Activated CD8-positive, alpha-beta memory T cell treated with anti-CD3 and anti-CD28 coated beads, Interleukin-2, amount 10 ng/mL, durations not matched to agents 7 days and 5 days (primary cell): Measurements from ENCODE around the gene ZNF276. TPM values are rescaled to one million over a fixed set of nuclear protein-coding genes. Genes with fewer than 3 reads are reported as not detected.
"Not testable (repeated sequence)": the region's sequence is repeated elsewhere in the genome, so short reads cannot be mapped to it uniquely, and the experiment has no call there.

Experiments
- ATAC-seq: fragments of 150-1000 bp; cut with Tn5 transposase; one replicate; pipeline ENCODE4 v1.10.0; 2021; ENCODE audit warnings: moderate library complexity
- CTCF ChIA-PET: fragments of 350-600 bp; sonication (Branson Sonifier 250); formaldehyde crosslinking; loops from one replicate; lab custom pipeline; 2021; ENCODE audit warnings: antibody characterized with exemption; lab: Charles Lee
- DNase-seq: peaks from one replicate; pipeline ENCODE4 v3.0.0-alpha.2; 2020
- H3K27ac Mint-ChIP-seq: one replicate; pipeline ENCODE4 v1.8.0; 2021; ENCODE audit warnings: mild to moderate bottlenecking, mixed read lengths
- H3K27me3 Mint-ChIP-seq: one replicate; pipeline ENCODE4 v1.8.0; 2021; ENCODE audit warnings: mixed read lengths
- H3K36me3 Mint-ChIP-seq: one replicate; pipeline ENCODE4 v1.8.0; 2021; ENCODE audit warnings: mild to moderate bottlenecking, mixed read lengths
- H3K4me1 Mint-ChIP-seq: one replicate; pipeline ENCODE4 v1.8.0; 2021; ENCODE audit warnings: mixed read lengths
- H3K4me3 Mint-ChIP-seq: one replicate; pipeline ENCODE4 v1.8.0; 2021; ENCODE audit warnings: mild to moderate bottlenecking, moderate library complexity, mixed read lengths
- H3K9me3 Mint-ChIP-seq: one replicate; pipeline ENCODE4 v1.8.0; 2022; ENCODE audit warnings: low read depth, mixed read lengths
- total RNA-seq, 2 experiments: library from RNA; stranded (reverse); gene quantifications; one replicate each; pipeline ENCODE4 v1.2.3, GENCODE V29; 2021

ZNF276 gene
- total RNA-seq, 2 experiments from 2014 or later = 38.0 to 58.1 TPM

- peaks cover 66% of the 10 kb centered on the region for H3K36me3 Mint-ChIP-seq
- ATAC-seq = no peak
- peak overlapping the region; percentile 85 for H3K4me3 Mint-ChIP-seq
These were observed 44.0 kb downstream of the ZNF276 start for GRCh38 chr16:89765292-89765830.

GRCh38 chr16:89770367-89770766 lies 49.0 kb downstream of the ZNF276 start:
- H3K9me3 Mint-ChIP-seq = no peaks in the 10 kb centered on the region
- no peak for DNase-seq
- no peak for ATAC-seq
- H3K27me3 Mint-ChIP-seq = no peaks in the 10 kb centered on the region
- no peak overlapping the region for H3K27ac Mint-ChIP-seq
- H3K4me1 Mint-ChIP-seq = peaks cover 15% of the 10 kb centered on the region
- peaks cover 53% of the 10 kb centered on the region for H3K36me3 Mint-ChIP-seq
- CTCF ChIA-PET = no interaction called here
- H3K4me3 Mint-ChIP-seq = no peak overlapping the region

More at GRCh38 chr16:89765292-89765830, 44.0 kb downstream of the ZNF276 start:
- H3K4me1 Mint-ChIP-seq = peaks cover 57% of the 10 kb centered on the region
- CTCF ChIA-PET = interaction anchor here (2.5 to 2.6 kb wide), 2 partner anchors 58 to 95 kb away, joined by 10 to 12 read pairs; no protein-coding TSS in a partner anchor
- H3K27me3 Mint-ChIP-seq = no peaks in the 10 kb centered on the region
- peak overlapping the region; percentile 94 for H3K27ac Mint-ChIP-seq
- no peak for DNase-seq
- no peaks in the 10 kb centered on the region for H3K9me3 Mint-ChIP-seq

- peaks cover 50% of the 10 kb centered on the region for H3K36me3 Mint-ChIP-seq
- CTCF ChIA-PET = no interaction called here
- no peak overlapping the region for H3K4me3 Mint-ChIP-seq
- ATAC-seq (no peak), DNase-seq (no peak)
- no peaks in the 10 kb centered on the region for H3K27me3 Mint-ChIP-seq
- no peaks in the 10 kb centered on the region for H3K4me1 Mint-ChIP-seq
- H3K27ac Mint-ChIP-seq = no peak overlapping the region
- H3K9me3 Mint-ChIP-seq = no peaks in the 10 kb centered on the region
These were observed 53.9 kb downstream of the ZNF276 start for GRCh38 chr16:89775223-89775622.

GRCh38 chr16:89778211-89778610 lies 56.9 kb downstream of the ZNF276 start:
- not testable (repeated sequence) for ATAC-seq, H3K4me3 Mint-ChIP-seq, H3K9me3 Mint-ChIP-seq, DNase-seq, H3K4me1 Mint-ChIP-seq, H3K27ac Mint-ChIP-seq, H3K27me3 Mint-ChIP-seq
- CTCF ChIA-PET = interaction anchor here (0.6 to 1.4 kb wide), 3 partner anchors 72 to 328 kb away, joined by 3 to 4 read pairs (median 4); no protein-coding TSS in a partner anchor
- H3K36me3 Mint-ChIP-seq = peaks cover 40% of the 10 kb centered on the region

GRCh38 chr16:89779231-89779908 lies 58.0 kb downstream of the ZNF276 start:
- H3K27ac Mint-ChIP-seq = no peak overlapping the region
- no peak for DNase-seq
- H3K9me3 Mint-ChIP-seq = no peaks in the 10 kb centered on the region
- CTCF ChIA-PET = interaction anchor here (1.1 kb wide), 1 partner anchor 80 kb away, joined by 4 read pairs; no protein-coding TSS in a partner anchor
- H3K4me3 Mint-ChIP-seq = no peak overlapping the region
- ATAC-seq = no peak
- H3K27me3 Mint-ChIP-seq = no peaks in the 10 kb centered on the region
- H3K4me1 Mint-ChIP-seq = peaks cover 2% of the 10 kb centered on the region
- peaks cover 40% of the 10 kb centered on the region for H3K36me3 Mint-ChIP-seq

- Mint-ChIP-seq H3K4me3 (no peak overlapping the region), H3K9me3 (no peaks in the 10 kb centered on the region), H3K36me3 (peaks cover 43% of the 10 kb centered on the region), H3K27me3 (no peaks in the 10 kb centered on the region), H3K4me1 (peaks cover 7% of the 10 kb centered on the region), H3K27ac (no peak overlapping the region)
- DNase-seq (no peak), ATAC-seq (no peak)
- CTCF ChIA-PET = no interaction called here
These were observed 58.6 kb downstream of the ZNF276 start for GRCh38 chr16:89779909-89780305.

- H3K4me3 Mint-ChIP-seq = no peak overlapping the region
- no peak for ATAC-seq
- H3K27me3 Mint-ChIP-seq = no peaks in the 10 kb centered on the region
- no peak overlapping the region for H3K27ac Mint-ChIP-seq
- H3K4me1 Mint-ChIP-seq = peaks cover 33% of the 10 kb centered on the region
- no peak for DNase-seq
- H3K9me3 Mint-ChIP-seq = no peaks in the 10 kb centered on the region
- H3K36me3 Mint-ChIP-seq = peaks cover 53% of the 10 kb centered on the region
- CTCF ChIA-PET = no interaction called here
These were observed 61.2 kb downstream of the ZNF276 start for GRCh38 chr16:89782489-89782888.

GRCh38 chr16:89783952-89784351 lies 62.6 kb downstream of the ZNF276 start:
- DNase-seq, H3K27ac Mint-ChIP-seq, ATAC-seq, H3K4me3 Mint-ChIP-seq, H3K9me3 Mint-ChIP-seq, H3K27me3 Mint-ChIP-seq: not testable (repeated sequence)
- H3K4me1 Mint-ChIP-seq = peaks cover 34% of the 10 kb centered on the region
- peaks cover 51% of the 10 kb centered on the region for H3K36me3 Mint-ChIP-seq
- CTCF ChIA-PET = interaction anchor here (1.6 kb wide), 1 partner anchor 10 kb away, joined by 3 read pairs; no protein-coding TSS in a partner anchor

GRCh38 chr16:89784406-89784805 lies 63.1 kb downstream of the ZNF276 start:
- peak overlapping the region; percentile 64 for H3K27ac Mint-ChIP-seq
- DNase-seq (no peak), ATAC-seq (peak; percentile 38)
- H3K4me3 Mint-ChIP-seq = no peak overlapping the region
- no peaks in the 10 kb centered on the region for H3K27me3 Mint-ChIP-seq
- peaks cover 34% of the 10 kb centered on the region for H3K4me1 Mint-ChIP-seq
- CTCF ChIA-PET = interaction anchor here (1.6 to 5.4 kb wide), 2 partner anchors 9 to 78 kb away, joined by 3 to 35 read pairs; no protein-coding TSS in a partner anchor
- H3K36me3 Mint-ChIP-seq = peaks cover 47% of the 10 kb centered on the region
- no peaks in the 10 kb centered on the region for H3K9me3 Mint-ChIP-seq

GRCh38 chr16:89785523-89786155 lies 64.3 kb downstream of the ZNF276 start:
- Mint-ChIP-seq H3K4me3 (no peak overlapping the region), H3K36me3 (peaks cover 44% of the 10 kb centered on the region), H3K4me1 (peaks cover 34% of the 10 kb centered on the region), H3K9me3 (no peaks in the 10 kb centered on the region), H3K27me3 (no peaks in the 10 kb centered on the region), H3K27ac (peak overlapping the region; percentile 73)
- peak; percentile 71 for ATAC-seq
- peak; percentile 73 for DNase-seq
- CTCF ChIA-PET = interaction anchor here (0.6 to 5.4 kb wide), 11 partner anchors 8 to 1887 kb away, joined by 3 to 35 read pairs (median 3); partner anchors contain the start of gene SPATA2L

- DNase-seq = no peak
- peaks cover 54% of the 10 kb centered on the region for H3K36me3 Mint-ChIP-seq
- no peaks in the 10 kb centered on the region for H3K27me3 Mint-ChIP-seq
- H3K9me3 Mint-ChIP-seq = no peaks in the 10 kb centered on the region
- CTCF ChIA-PET = interaction anchor here (1.1 to 5.4 kb wide), 5 partner anchors 18 to 86 kb away, joined by 3 to 35 read pairs (median 6); partner anchors contain the start of gene SPATA2L
- ATAC-seq = no peak
- no peak overlapping the region for H3K4me3 Mint-ChIP-seq
- H3K4me1 Mint-ChIP-seq = peaks cover 34% of the 10 kb centered on the region
- peak overlapping the region; percentile 73 for H3K27ac Mint-ChIP-seq
These were observed 65.4 kb downstream of the ZNF276 start for GRCh38 chr16:89786474-89787364.

GRCh38 chr16:89787365-89787805 lies 66.0 kb downstream of the ZNF276 start:
- CTCF ChIA-PET = interaction anchor here (5.4 kb wide), 2 partner anchors 81 to 87 kb away, joined by 25 to 35 read pairs; partner anchors contain the start of gene SPATA2L
- Mint-ChIP-seq H3K36me3 (peaks cover 60% of the 10 kb centered on the region), H3K4me3 (no peak overlapping the region), H3K9me3 (no peaks in the 10 kb centered on the region), H3K27me3 (no peaks in the 10 kb centered on the region), H3K4me1 (peaks cover 34% of the 10 kb centered on the region), H3K27ac (no peak overlapping the region)
- ATAC-seq (no peak), DNase-seq (no peak)
